ENCODE measurements around the gene CMIP. TPM values are rescaled to one million over a fixed set of nuclear protein-coding genes. Genes with fewer than 3 reads are reported as not detected.

The CMIP gene
- total RNA-seq, 1 donor from 2014 or later: 163 TPM

DNA sequence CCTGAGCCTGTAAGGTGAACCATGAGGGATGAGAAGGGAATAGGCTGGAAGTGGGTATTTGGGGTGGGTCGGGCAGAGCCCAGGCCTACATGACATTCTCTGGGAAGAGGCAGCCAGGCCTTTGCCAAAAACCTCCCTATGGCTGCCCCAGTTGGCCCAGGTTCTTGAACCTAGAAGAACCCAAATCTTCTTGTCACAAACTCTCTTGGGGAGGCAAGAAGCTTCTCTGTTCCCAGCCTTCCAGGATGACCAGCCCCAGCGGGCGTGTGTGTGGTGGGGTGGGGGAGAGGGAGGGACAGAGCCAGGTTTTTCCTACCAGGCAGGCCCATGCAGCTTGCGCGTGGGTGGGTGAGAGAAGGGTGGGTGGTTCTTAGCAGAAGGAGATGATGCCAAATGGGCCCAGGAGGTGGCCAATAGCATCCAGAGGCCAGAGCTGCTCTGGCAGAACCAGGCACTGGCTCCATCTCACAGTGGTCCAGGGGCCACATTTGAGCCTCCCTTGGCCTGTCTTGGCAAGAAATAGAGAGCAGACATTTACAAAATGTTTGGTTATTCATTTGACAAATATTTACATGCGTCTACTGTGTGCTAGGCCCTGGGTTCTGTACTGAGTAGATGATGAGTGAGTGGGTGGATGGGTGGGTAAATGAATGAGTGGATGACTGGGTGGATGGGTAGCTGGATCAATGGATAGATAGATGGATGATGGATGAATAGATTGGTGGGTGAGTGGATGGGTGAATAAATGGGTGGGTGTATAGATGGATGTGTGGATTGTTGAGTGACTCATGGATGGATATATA lies 290.2 kb downstream of the CMIP start:
- Mint-ChIP-seq H3K36me3 (ENCODE audit: unreplicated experiment) (no peaks in the 10 kb centered on the region), H3K9me3 (ENCODE audit: unreplicated experiment) (peaks cover 3% of the 10 kb centered on the region), H3K27me3 (ENCODE audit: unreplicated experiment) (no peaks in the 10 kb centered on the region), H3K27ac (ENCODE audit: unreplicated experiment) (no peak overlapping the region), H3K4me3 (ENCODE audit: unreplicated experiment) (no peak overlapping the region), H3K4me1 (ENCODE audit: low read depth, unreplicated experiment) (peaks cover 9% of the 10 kb centered on the region)
- no peak for DNase-seq
- no peak for TF ChIP-seq CTCF (IDR thresholded peaks at IDR 0.05; ENCODE audit: partially characterized antibody, unreplicated experiment)

GRCh38 chr16:81737885-81738536 lies 293.4 kb downstream of the CMIP start:
- Mint-ChIP-seq H3K9me3 (ENCODE audit: unreplicated experiment) (peaks cover 3% of the 10 kb centered on the region), H3K27me3 (ENCODE audit: unreplicated experiment) (peaks cover 5% of the 10 kb centered on the region), H3K36me3 (ENCODE audit: unreplicated experiment) (no peaks in the 10 kb centered on the region), H3K4me3 (ENCODE audit: unreplicated experiment) (no peak overlapping the region), H3K4me1 (ENCODE audit: low read depth, unreplicated experiment) (peaks cover 6% of the 10 kb centered on the region), H3K27ac (ENCODE audit: unreplicated experiment) (no peak overlapping the region)
- peak; percentile 90 for TF ChIP-seq CTCF (IDR thresholded peaks at IDR 0.05; ENCODE audit: partially characterized antibody, unreplicated experiment)
- peak; percentile 80 for DNase-seq

DNA sequence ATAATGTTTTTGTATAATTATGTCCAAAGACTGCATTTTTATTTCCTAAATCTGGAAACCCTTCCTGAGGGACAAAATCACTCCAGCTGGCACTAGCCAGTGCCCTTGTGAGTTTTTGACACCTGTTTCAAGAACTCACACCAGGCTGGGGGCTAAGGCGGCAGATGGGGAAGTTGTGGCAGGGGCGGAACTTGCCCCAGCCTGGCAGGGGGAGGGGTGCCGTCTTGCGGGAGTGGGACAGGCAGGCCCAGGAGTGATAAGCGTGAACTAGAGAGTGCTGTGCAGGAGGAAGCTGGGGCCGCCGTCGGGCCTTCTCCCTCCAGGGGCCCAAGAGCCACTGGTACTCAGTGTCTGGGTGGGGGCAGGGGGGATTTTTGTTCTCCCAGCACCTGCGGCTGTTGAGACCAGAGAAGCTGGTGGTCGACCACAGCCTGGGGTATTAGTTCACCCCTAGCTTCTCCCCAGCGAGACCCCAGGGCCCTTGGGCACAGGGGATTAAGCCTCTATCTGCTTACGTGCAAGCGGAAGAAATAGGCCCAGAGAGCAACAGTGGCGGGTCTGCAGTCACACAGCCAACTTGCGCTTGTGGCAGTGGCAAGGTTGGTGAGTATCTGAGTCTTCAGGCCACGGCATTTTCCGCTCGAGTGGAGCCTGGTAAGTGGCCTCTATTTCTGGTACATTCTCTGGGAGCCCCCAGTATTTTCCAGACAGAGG lies 294.3 kb downstream of the CMIP start:
- peaks cover 6% of the 10 kb centered on the region for H3K27me3 Mint-ChIP-seq (ENCODE audit: unreplicated experiment)
- peaks cover 3% of the 10 kb centered on the region for H3K9me3 Mint-ChIP-seq (ENCODE audit: unreplicated experiment)
- no peak overlapping the region for H3K4me3 Mint-ChIP-seq (ENCODE audit: unreplicated experiment)
- H3K36me3 Mint-ChIP-seq (ENCODE audit: unreplicated experiment): no peaks in the 10 kb centered on the region
- TF ChIP-seq CTCF (IDR thresholded peaks at IDR 0.05; ENCODE audit: partially characterized antibody, unreplicated experiment): no peak
- H3K4me1 Mint-ChIP-seq (ENCODE audit: low read depth, unreplicated experiment): peaks cover 6% of the 10 kb centered on the region
- DNase-seq: no peak
- H3K27ac Mint-ChIP-seq (ENCODE audit: unreplicated experiment): no peak overlapping the region

- Mint-ChIP-seq H3K4me3 (ENCODE audit: unreplicated experiment) (no peak overlapping the region), H3K4me1 (ENCODE audit: low read depth, unreplicated experiment) (peaks cover 6% of the 10 kb centered on the region), H3K9me3 (ENCODE audit: unreplicated experiment) (peaks cover 3% of the 10 kb centered on the region), H3K27me3 (ENCODE audit: unreplicated experiment) (peaks cover 6% of the 10 kb centered on the region), H3K36me3 (ENCODE audit: unreplicated experiment) (no peaks in the 10 kb centered on the region), H3K27ac (ENCODE audit: unreplicated experiment) (no peak overlapping the region)
- TF ChIP-seq CTCF (IDR thresholded peaks at IDR 0.05; ENCODE audit: partially characterized antibody, unreplicated experiment): no peak
- no peak for DNase-seq
Measured at GRCh38 chr16:81739503-81739902, 294.9 kb downstream of the CMIP start.

Measured in glutamatergic neuron (in vitro differentiated cells).